K562 (cell line): ENCODE data around the gene GARNL3. TPM values are rescaled to one million over a fixed set of nuclear protein-coding genes. Genes with fewer than 3 reads are reported as not detected.
A peak's percentile ranks its signal among the peaks of the same experiment; 100 is the strongest.

ENCODE experiments used
- BACH1 ChIP-seq: fragments of 200-800 bp; sonication (Bioruptor generic); IDR thresholded peaks from 2 replicates; pipeline ENCODE4 v1.6.1; 2016; ENCODE audit warnings: missing genetic modification characterization, missing compliant biosample characterization
- C11orf30 ChIP-seq: fragments of 450-650 bp; IDR thresholded peaks from 2 replicates; pipeline ENCODE4 v1.6.1; 2016; ENCODE audit warnings: low read depth, mild to moderate bottlenecking
- CBX2 ChIP-seq: fragments of 200-600 bp; sonication (generic); IDR thresholded peaks from one replicate; pipeline ENCODE4 v1.6.1; 2012; ENCODE audit warnings: mild to moderate bottlenecking, low read length, inconsistent platforms; ENCODE audit not compliant: insufficient read depth, poor library complexity, severe bottlenecking
- CCAR2 ChIP-seq: fragments of 200-400 bp; formaldehyde crosslinking; IDR thresholded peaks from 2 replicates; pipeline ENCODE4 v1.6.1; 2017; ENCODE audit warnings: mild to moderate bottlenecking, low read depth, low read length
- CREB1 ChIP-seq, 2 experiments: sonication (generic) in 1 of 2; formaldehyde crosslinking in 1 of 2; IDR thresholded peaks; 2 replicates each; pipeline versions ENCODE4 v1.6.1 to v1.8.0; 2012 to 2022; ENCODE audit warnings: inconsistent platforms in 1 of 2, mild to moderate bottlenecking in 1 of 2, missing genetic modification reagents in 1 of 2, moderate library complexity in 1 of 2
- EP300 ChIP-seq: IDR thresholded peaks from 2 replicates; pipeline ENCODE4 v1.6.1; 2012; ENCODE audit warnings: low read length, improper control_type of control experiment
- GABPB1 ChIP-seq: sonication (generic); formaldehyde crosslinking; IDR thresholded peaks from 2 replicates; pipeline ENCODE4 v1.8.0; 2022; ENCODE audit warnings: mild to moderate bottlenecking, missing genetic modification reagents
- MED1 ChIP-seq: sonication (generic); formaldehyde crosslinking; IDR thresholded peaks from 2 replicates; pipeline ENCODE4 v1.8.1; 2023; ENCODE audit warnings: missing genetic modification reagents, borderline replicate concordance
- RCOR1 ChIP-seq, 2 experiments: IDR thresholded peaks; 2 replicates each; pipeline ENCODE4 v1.6.1; 2012; ENCODE audit warnings: low read depth in 2 of 2, low read length in 2 of 2, borderline replicate concordance in 1 of 2, improper control_type of control experiment in 1 of 2
- RUNX1 ChIP-seq: sonication (generic); IDR thresholded peaks from 2 replicates; pipeline ENCODE4 v1.6.1; 2016; ENCODE audit warnings: antibody characterized with exemption, low read depth
- SIN3B ChIP-seq: fragments of 450-650 bp; IDR thresholded peaks from 2 replicates; pipeline ENCODE4 v1.6.1; 2017; ENCODE audit warnings: low read depth, mild to moderate bottlenecking, moderate library complexity
- SRSF9 ChIP-seq: fragments of 200-400 bp; formaldehyde crosslinking; IDR thresholded peaks from 2 replicates; pipeline ENCODE4 v1.6.1; 2017; ENCODE audit warnings: low read depth, low read length, borderline replicate concordance
- STAG1 ChIP-seq: sonication (generic); formaldehyde crosslinking; IDR thresholded peaks from 2 replicates; pipeline ENCODE4 v1.5.0; 2020; ENCODE audit warnings: missing genetic modification reagents, borderline replicate concordance
- TAF1 ChIP-seq: IDR thresholded peaks from 2 replicates; pipeline ENCODE4 v1.6.1; 2011; ENCODE audit warnings: mild to moderate bottlenecking, low read length, moderate library complexity; ENCODE audit not compliant: insufficient read depth, control insufficient read depth, severe bottlenecking; ENCODE audit errors: extremely low read depth
- TAL1 ChIP-seq: fragments of 450-650 bp; IDR thresholded peaks from 2 replicates; pipeline ENCODE4 v1.6.1; 2016; ENCODE audit warnings: mild to moderate bottlenecking
- TBL1XR1 ChIP-seq, 2 experiments: IDR thresholded peaks; 2 replicates each; pipeline ENCODE4 v1.6.1; 2012; ENCODE audit warnings: improper control_type of control experiment in 2 of 2, low read length in 2 of 2, mild to moderate bottlenecking in 1 of 2
- ZFP30 ChIP-seq: fragments of 250-450 bp; sonication (Bioruptor Pico); IDR thresholded peaks from 2 replicates; pipeline ENCODE4 v1.8.0; 2022; ENCODE audit warnings: moderate library complexity, mild to moderate bottlenecking, inconsistent platforms, borderline replicate concordance
- ZNF165 ChIP-seq: fragments of 250-450 bp; sonication (Bioruptor Pico); IDR thresholded peaks from 2 replicates; pipeline ENCODE4 v1.4.0; 2020; ENCODE audit warnings: borderline replicate concordance
- ZNF41 ChIP-seq: fragments of 250-450 bp; sonication (Bioruptor Pico); conservative IDR thresholded peaks from 2 replicates; pipeline ENCODE4 v1.4.0; 2020; ENCODE audit warnings: mild to moderate bottlenecking
- ZSCAN29 ChIP-seq: fragments of 450-650 bp; IDR thresholded peaks from 2 replicates; pipeline ENCODE4 v1.6.1; 2017
- polyA plus RNA-seq, 8 experiments: library from polyadenylated mRNA; depleted of rRNA in 4 of 8; stranded (reverse) in 5 of 8; unstranded in 3 of 8; fragments of >200 nt; fragmentation: Nextera tagmentation in 2 of 8; fragmentation: Illumina TruSeq in 1 of 8; extraction: Ambion mirVana in 2 of 8; extraction: Trizol in 1 of 8; gene quantifications; 2 replicates each; pipeline versions ENCODE4 v1.2.1 to v1.2.3, GENCODE V29; 2011 to 2014; ENCODE audit warnings: inconsistent platforms in 1 of 8, missing spikeins in 1 of 8
- total RNA-seq, 7 experiments: library from RNA; depleted of rRNA in 6 of 7; stranded (reverse); fragments of >200 nt in 6 of 7; fragmentation: Illumina TruSeq in 2 of 7; extraction: Trizol in 2 of 7; gene quantifications; 2 replicates each; pipeline versions ENCODE4 v1.2.1 to v1.2.3, GENCODE V29; 2011 to 2021; ENCODE audit warnings: low replicate concordance in 1 of 7
- TF ChIP-seq, protein P1 (sequence below): fragments of 250-450 bp; sonication (Bioruptor Pico); IDR thresholded peaks from 2 replicates; pipeline ENCODE4 v1.8.0; 2021; ENCODE audit warnings: moderate library complexity, mild to moderate bottlenecking, inconsistent platforms
- TF ChIP-seq, protein P2 (sequence below): fragments of 450-650 bp; IDR thresholded peaks from 2 replicates; pipeline ENCODE4 v1.6.1; 2016; ENCODE audit warnings: borderline replicate concordance
- TF ChIP-seq, protein P3 (sequence below): fragments of 450-650 bp; conservative IDR thresholded peaks from 2 replicates; pipeline ENCODE4 v1.6.1; 2016; ENCODE audit warnings: missing genetic modification characterization, low read depth, mild to moderate bottlenecking, missing compliant biosample characterization, moderate library complexity
- TF ChIP-seq, protein P4 (sequence below), 3 experiments: IDR thresholded peaks in 2 of 3; conservative IDR thresholded peaks in 1 of 3; 2 replicates each; pipeline ENCODE4 v1.5.1; 2011 to 2012; ENCODE audit warnings: low read length in 3 of 3, mild to moderate bottlenecking in 3 of 3, control low read depth in 2 of 3, improper control_type of control experiment in 1 of 3, inconsistent platforms in 1 of 3, low read depth in 1 of 3, mixed read lengths in 1 of 3, moderate library complexity in 1 of 3; ENCODE audit not compliant: insufficient read depth in 2 of 3

The GARNL3 gene
- total and polyA plus RNA-seq, 9 of the 15 experiments (the other 6 are each of a cell fraction or from before 2014, with no cell fraction given) = 0.35 to 2.7 (median 1.6) TPM

DNA sequence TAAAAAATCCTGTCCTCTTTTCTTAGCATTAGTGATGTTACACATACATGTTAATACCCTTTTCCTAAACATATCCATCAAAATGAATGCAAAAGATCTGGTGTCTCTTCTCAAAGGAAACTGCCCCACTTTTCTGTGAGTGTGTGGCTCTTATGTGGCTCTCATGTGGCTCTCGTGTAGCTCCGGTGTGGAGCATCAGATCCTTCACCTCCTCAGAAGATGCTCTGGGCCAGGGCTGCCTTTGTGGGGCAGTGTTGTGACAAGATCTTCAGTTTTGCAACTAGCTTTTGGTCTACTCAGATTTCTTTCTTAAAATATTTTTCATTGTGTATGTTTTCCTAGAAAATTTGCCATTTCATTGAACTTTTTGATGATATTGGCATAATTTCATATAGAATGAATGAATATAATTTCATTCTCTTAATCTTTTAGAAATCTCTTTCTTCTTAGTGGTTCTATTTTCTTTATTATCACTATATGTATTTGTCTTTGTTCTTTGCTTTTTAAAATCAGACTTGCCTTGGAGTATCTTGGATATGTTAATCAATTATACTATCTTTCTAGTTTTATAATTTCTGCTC lies 19.4 kb downstream of the GARNL3 start (continued):
- TF ChIP-seq C11orf30 = 0 out of 2 replicates have a peak, but pooled peaks have one; percentile 15
- no peak for TF ChIP-seq CREB1 (IDR thresholded peaks at IDR 0.05)
- TF ChIP-seq CREB1 (CRISPR knock-in tag; IDR thresholded peaks at IDR 0.05) = no peak
- no peak for TF ChIP-seq MED1 (CRISPR knock-in tag)
- no peak for TF ChIP-seq ZFP30
- no peak for TF ChIP-seq CBX2
- TF ChIP-seq CCAR2 = no peak
- TF ChIP-seq STAG1 = no peak
- TF ChIP-seq, protein P1, sequence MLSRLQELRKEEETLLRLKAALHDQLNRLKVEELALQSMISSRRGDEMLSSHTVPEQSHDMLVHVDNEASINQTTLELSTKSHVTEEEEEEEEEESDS = no peak
- TF ChIP-seq SRSF9 = no peak
- TF ChIP-seq, protein P2, sequence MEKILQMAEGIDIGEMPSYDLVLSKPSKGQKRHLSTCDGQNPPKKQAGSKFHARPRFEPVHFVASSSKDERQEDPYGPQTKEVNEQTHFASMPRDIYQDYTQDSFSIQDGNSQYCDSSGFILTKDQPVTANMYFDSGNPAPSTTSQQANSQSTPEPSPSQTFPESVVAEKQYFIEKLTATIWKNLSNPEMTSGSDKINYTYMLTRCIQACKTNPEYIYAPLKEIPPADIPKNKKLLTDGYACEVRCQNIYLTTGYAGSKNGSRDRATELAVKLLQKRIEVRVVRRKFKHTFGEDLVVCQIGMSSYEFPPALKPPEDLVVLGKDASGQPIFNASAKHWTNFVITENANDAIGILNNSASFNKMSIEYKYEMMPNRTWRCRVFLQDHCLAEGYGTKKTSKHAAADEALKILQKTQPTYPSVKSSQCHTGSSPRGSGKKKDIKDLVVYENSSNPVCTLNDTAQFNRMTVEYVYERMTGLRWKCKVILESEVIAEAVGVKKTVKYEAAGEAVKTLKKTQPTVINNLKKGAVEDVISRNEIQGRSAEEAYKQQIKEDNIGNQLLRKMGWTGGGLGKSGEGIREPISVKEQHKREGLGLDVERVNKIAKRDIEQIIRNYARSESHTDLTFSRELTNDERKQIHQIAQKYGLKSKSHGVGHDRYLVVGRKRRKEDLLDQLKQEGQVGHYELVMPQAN = no peak
- TF ChIP-seq GABPB1 (CRISPR knock-in tag) = no peak
- TF ChIP-seq TAF1 = no peak
- TF ChIP-seq, protein P3, sequence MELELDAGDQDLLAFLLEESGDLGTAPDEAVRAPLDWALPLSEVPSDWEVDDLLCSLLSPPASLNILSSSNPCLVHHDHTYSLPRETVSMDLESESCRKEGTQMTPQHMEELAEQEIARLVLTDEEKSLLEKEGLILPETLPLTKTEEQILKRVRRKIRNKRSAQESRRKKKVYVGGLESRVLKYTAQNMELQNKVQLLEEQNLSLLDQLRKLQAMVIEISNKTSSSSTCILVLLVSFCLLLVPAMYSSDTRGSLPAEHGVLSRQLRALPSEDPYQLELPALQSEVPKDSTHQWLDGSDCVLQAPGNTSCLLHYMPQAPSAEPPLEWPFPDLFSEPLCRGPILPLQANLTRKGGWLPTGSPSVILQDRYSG (tag) = no peak
- TF ChIP-seq RCOR1 (IDR thresholded peaks at IDR 0.05; ENCODE audit: borderline replicate concordance in 1 of 2, low read depth in 2 of 2, low read length in 2 of 2) = 0 out of 4 replicates have a peak, but pooled peaks of 1 of the 2 experiments have one; percentile 6
- TF ChIP-seq, protein P4, sequence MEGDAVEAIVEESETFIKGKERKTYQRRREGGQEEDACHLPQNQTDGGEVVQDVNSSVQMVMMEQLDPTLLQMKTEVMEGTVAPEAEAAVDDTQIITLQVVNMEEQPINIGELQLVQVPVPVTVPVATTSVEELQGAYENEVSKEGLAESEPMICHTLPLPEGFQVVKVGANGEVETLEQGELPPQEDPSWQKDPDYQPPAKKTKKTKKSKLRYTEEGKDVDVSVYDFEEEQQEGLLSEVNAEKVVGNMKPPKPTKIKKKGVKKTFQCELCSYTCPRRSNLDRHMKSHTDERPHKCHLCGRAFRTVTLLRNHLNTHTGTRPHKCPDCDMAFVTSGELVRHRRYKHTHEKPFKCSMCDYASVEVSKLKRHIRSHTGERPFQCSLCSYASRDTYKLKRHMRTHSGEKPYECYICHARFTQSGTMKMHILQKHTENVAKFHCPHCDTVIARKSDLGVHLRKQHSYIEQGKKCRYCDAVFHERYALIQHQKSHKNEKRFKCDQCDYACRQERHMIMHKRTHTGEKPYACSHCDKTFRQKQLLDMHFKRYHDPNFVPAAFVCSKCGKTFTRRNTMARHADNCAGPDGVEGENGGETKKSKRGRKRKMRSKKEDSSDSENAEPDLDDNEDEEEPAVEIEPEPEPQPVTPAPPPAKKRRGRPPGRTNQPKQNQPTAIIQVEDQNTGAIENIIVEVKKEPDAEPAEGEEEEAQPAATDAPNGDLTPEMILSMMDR (IDR thresholded peaks at IDR 0.05 in 2 of 3, conservative IDR thresholded peaks at IDR 0.05 in 1 of 3; ENCODE audit: insufficient read depth in 2 of 3, low read depth in 1 of 3, low read length in 3 of 3) = peak; percentile 23 to 47 (median 25); a peak in 3 of 6 replicates
- TF ChIP-seq ZNF41 (CRISPR knock-in tag) = no peak
- TF ChIP-seq BACH1 (tag) = no peak
- TF ChIP-seq ZNF165 (CRISPR knock-in tag) = no peak
- no peak for TF ChIP-seq EP300
- TF ChIP-seq ZSCAN29 = no peak
- TF ChIP-seq TBL1XR1 (IDR thresholded peaks at IDR 0.05; ENCODE audit: low read length in 2 of 2) = no peak
- TF ChIP-seq RUNX1 = no peak
- no peak for TF ChIP-seq SIN3B
- TF ChIP-seq TAL1 = no peak
